CD4-positive, alpha-beta T cell treated with Interleukin-21 for 1 hour (primary cell): ENCODE data around the gene EMC6.
A peak's percentile ranks its signal among the peaks of the same experiment; 100 is the strongest.

Experiments
- DNase-seq: peaks from one replicate; pipeline ENCODE4 v3.0.0-alpha.2; 2020

The EMC6 gene

DNA sequence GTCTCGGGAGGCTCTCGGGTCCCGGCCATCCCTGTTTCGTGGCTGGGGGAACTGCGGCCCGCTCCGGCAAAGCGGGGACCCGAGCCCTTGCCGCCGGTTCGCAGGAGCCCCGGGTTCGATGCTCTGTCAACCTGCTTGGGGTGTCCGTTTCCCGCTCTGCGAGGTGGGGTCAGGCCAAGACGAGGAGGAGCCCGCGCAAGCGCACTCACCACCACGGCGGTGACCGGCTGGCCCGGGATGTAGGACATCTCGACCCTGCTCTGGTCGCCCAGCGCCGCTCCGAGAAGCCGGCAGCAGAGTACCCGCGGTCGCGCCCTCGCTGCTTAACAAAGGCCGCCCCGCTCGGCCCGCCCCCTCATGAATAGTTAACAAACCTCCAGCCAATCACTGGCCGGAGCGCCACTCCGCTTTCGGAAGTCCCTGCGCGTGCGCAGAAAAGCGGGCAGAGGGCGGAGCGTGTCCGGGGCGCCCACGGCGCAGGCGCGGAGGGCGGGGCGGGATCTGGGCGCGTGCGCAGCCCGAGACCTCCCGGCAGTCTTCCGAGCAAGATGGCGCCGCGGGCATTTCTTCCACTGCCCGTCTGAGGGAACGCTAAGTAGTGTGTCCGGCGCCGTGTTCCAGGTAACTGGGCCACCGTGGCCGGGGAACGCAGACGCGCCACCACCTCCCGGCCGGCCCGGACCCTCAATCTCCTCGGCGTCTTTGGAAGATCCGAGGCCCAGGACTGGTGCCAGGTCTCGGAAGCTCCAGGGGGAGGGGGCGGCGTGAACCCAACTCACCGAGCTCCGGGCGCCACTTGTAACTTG, at the start of gene EMC6, which contains the start of gene TAX1BP3:
Gene EMC6, plus strand, starts transcription at position 534 of the 806 bp plus-strand sequence. CDS start 335 bp downstream, outside the sequence.
Gene TAX1BP3, minus strand, starts transcription at position 300 of the 806 bp plus-strand sequence. Its CDS starts 52 bp downstream, at position 248.
- DNase-seq, result peak; percentile 98

DNA sequence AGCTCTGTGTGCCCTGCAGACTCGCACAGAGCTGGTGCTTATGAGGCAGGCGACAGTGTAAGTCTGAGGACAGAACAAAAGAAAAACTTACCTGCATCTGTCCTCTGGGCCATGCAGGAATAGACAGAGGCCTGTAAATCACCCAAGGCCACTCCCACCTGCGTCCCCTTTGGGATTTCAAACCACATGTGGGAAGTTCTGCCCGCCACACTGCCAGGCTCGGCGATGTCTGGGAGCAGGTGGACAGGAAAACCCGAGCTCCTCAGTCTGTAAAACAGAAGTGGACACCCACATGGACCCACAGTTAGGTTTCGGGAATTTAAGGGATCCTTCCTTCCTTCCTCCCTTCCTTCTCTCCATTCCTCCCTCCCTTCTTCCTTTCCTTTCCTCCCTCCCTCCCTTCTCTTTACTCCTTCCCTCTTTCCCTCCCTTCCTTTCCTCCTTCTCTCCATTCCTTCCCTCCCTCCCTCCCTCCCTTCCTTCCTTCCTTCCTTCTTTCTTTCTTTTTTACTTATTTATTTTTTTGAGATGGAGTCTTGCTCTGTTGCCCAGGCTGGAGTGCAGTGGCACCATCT, 47.4 kb upstream of the EMC6 start:
- DNase-seq, result no peak

- no peak for DNase-seq
Observed at GRCh38 chr17:3622977-3623594, 45.5 kb upstream of the EMC6 start.

DNA sequence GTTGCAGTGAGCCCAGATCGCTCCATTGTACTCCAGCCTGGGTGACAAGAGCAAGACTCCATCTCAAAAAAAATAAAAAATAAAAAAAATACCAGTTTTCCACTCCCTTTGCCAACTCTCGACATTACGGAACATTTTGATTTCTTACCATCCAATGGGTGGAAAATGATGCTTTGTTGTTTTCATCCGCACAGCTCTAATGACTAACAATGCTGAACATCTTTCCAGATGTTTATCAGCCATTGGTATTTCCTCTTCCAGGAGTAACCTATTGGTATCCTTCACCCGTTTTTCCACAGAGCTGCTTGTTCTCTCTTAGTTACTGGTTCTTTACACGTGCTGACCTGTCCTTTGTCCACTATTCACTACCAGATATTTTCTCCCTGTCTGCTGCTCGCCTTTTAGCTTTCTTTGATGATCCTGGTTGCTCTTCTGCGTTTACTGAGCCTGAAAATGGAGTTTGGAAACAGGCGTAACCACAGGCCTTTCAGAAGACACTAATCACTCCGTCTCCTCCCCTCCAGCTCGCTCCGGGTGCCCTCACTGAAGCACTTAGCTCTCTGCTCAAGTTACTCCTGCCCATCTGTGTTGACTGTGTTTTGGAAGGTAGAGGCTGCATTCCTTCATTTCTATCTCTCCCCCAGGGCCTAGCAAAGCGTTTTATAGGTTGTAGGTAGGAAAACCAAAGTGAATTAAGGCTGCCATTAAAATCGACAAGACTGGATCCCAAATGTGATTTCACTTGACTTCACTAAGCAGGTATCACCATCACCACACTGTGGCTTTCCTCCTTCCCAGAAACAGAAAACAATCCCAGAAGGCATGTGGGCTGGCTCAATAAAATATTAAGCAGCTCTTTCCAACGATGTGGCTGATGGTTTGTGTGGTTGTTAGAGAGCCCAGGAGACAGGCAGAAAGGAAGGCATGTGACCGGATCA, 41.5 kb upstream of the EMC6 start:
- no peak for DNase-seq

- no peak for DNase-seq
Observed at GRCh38 chr17:3627769-3628167, 40.8 kb upstream of the EMC6 start.

DNA sequence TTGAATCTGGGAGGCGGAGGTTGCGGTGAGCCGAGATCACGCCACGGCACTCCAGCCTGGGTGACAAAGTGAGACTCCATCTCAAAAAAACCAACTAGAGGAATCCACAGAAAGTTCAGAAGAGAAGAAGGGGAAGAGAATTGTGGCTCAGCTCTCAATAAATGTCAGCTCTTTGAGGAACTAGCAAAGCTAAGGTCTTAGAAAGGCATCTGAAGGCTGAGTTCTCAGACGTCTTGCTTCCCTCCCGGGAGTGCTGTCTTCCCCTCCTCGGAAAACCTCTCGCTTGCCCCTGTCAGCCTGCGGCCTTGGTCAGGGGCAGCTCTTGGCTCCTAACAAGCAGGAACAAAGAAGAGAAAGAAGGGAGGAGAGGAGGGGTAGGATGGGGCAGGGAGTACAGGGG, 37.8 kb upstream of the EMC6 start:
- DNase-seq, result no peak

DNA sequence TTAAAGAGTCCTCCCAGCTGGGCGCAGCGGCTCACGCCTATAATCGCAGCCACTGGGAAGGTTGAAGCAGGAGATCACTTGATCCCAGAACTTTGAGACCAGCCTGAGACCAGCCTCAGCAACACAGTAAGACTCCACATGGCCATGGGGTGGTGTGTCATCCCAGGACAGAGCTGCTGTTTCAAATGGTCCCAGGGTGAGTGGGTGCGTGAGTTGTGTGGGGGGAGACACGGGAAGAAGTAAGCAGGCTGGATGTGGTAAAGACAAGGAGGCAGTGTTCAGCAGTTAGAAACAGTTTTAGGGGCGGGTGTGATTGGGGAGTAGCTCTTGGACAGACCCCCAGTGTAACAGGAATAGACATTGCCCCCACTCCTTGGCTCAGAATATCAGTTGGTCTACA, 36.3 kb upstream of the EMC6 start:
- no peak for DNase-seq

- no peak for DNase-seq
Observed at GRCh38 chr17:3635474-3636153, 33.0 kb upstream of the EMC6 start.

DNA sequence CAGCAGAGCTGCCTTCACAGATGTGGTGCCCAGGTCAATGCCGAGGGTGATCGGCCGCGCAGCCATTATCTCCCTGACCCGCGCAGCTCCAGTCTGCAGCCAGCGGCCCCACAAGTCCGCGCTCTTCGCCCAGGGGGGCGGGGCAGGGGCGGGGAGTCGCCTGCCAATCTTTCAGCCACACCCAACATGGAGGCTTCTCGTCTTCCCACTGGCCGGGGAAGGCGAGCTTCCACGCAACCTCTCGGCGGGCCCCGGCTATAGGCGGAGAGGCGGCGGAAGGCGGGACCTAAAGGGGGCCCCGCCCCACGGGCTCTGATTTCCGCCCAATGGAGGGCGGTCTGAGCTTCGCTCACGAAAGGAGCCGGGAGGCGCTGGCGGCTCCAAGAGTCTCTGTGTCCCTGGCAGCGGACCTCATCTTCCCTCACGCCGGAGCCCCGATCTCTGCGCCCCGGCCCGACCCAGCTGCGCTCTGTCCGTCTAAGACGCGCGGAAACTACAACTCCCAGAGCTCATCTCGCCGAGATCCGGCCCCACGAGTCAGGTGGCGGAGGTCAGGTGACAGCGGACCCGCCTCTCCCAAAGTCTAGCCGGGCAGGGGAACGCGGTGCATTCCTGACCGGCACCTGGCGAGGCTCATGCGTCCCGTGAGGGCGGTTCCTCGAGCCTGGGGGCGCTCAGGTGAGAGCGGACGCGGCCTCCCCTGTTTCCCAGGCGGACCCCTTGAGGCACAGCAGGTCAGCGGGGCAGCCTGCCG, 32.3 kb upstream of the EMC6 start, which contains the start of the genes CTNS and SHPK:
Gene CTNS, plus strand, starts transcription at position 607 of the 754 bp plus-strand sequence. CDS start 3,447 bp downstream, outside the sequence.
Gene SHPK, minus strand, starts transcription at position 97 of the 754 bp plus-strand sequence. Its CDS starts 31 bp downstream, at position 66.
- peak; percentile 95 for DNase-seq

DNA sequence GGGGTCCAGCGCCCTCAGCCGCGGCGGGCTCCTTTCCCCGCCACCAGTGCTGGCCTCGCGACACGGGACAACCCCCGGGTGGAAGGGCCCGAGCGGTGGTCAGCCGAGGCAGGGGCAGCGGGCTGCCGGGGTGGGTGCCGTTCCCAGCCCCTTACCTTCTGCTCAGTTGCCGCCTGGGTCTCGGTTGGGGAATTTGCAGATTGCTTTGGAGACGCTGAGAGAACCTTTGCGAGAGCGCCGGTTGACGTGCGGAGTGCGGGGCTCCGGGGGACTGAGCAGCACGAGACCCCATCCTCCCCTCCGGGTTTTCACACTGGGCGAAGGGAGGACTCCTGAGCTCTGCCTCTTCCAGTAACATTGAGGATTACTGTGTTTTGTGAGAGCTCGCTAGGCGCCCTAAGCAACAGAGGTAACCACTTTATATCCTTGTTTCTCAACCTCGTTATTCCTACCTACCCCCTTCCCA, 31.7 kb upstream of the EMC6 start:
- no peak for DNase-seq

DNA sequence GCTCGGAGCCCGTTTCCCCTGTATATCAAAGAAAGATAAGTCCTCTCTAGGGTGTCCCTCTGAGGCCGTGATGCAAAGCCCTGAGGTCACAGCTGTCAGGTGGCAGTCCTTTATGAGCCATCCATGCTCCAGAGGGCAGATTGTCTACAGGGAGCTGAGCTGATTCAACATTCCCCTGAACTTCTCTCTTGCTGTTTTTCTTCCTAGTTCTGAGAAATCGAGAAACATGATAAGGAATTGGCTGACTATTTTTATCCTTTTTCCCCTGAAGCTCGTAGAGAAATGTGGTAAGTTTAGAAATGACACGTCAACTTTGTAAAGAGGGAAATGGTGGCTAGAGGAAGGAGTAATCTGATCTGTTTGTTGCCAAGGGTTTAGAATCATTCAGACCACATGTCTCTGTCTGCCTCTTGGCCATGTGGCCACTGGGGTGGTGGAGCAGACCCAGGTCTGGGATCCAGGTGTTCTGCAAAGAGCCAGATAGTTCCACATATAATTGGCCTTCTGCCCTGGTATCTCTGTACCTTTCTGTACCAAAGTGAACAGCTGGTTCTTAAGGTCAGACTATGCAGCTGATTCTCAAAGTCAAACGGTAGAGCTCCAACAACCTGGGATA, 28.5 kb upstream of the EMC6 start:
- DNase-seq, result no peak

DNA sequence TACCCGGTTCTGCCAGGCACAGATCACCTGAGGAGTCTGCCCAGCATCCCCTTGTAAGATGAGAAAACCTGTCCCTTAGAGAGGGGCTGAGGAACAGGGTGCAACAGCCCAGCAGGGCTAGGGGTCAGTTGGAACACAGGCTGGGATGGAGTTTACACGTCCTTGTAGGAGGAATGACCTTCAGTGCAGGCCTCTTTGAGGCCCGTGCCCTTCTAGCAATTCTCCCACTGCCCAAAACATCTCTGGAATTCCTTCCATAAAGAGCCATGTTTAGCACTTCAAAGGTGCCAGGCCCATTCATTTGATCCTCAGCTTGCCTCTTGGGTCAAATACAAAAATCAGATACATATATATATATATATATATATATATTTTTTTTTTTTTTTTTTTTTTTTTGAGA, 27.6 kb upstream of the EMC6 start:
- DNase-seq, result no peak

DNA sequence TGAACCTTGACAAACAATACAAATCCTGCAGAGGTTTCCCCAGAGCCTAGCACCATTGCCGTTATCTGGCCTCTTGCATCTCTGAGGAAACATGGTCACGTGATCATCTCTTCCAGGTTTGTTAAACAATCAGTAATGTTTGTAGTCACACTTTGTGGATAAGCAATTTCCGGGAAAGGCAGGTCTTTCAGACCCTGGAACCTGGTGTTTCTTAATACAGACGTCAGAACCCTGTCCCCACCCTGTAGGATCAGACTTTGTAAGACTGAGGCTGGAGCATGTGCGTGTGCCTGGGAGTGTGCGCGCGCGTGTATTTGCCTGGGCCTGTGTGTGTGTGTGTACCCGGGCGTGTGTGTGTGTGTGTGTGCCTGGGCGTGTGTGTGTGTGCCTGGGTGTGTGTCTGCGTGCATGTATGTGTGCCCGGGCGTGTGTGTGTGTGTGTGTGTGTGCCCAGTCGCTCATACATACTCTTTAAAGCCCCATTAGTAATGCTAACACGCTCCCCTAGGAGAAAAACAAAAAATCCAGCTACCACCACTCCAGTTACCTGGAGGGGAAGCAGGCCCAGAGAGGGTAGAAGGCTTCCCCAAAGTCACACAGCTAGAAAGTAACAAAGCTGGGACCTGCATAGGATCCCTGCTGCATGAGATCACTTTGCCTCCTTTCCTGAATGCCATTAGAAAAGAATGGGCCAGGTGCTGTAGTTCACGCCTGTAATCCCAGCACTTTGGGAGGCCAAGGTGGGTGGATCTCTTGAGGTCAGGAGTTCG, 26.7 kb upstream of the EMC6 start:
- DNase-seq, result no peak

GRCh38 chr17:3643889-3644349, 24.7 kb upstream of the EMC6 start:
- no peak for DNase-seq

DNA sequence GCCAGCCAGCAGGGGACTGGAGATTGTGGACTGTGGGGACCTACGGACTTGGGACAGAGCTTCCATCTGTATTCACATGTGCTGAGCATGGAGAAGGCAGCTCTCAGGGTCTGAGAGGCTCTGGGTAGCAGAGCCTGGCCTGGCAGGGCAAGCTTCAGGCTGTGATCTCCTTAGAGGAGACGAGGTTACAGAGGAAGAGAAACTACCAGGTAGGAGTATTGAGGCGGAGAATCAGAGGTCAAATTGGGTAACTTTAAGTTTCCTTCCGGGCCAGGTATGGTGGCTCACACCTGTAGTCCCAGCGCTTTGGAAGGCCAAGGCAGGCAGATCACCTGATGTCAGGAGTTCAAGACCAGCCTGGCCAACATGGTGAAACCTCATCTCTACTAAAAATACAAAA, 23.3 kb upstream of the EMC6 start:
- DNase-seq, result no peak

DNA sequence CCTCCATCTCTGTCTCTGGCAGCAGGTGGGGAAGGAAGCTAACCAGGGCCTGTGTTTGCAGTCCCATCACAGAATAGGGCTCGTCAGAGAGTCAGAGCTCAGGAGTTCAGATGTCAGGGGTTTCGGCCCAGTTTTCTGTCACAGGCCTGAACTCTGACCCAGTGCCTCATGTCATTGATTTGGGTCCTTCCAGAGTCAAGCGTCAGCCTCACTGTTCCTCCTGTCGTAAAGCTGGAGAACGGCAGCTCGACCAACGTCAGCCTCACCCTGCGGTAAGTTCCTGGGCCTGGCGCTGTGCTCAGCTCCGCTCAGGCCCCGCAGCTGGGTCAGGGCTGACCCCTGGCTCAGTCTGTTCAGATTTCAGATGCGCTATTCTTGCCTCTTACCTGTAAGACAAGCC, 21.4 kb upstream of the EMC6 start:
- no peak for DNase-seq

GRCh38 chr17:3647769-3648555, 20.6 kb upstream of the EMC6 start:
- DNase-seq, result peak; percentile 29

DNA sequence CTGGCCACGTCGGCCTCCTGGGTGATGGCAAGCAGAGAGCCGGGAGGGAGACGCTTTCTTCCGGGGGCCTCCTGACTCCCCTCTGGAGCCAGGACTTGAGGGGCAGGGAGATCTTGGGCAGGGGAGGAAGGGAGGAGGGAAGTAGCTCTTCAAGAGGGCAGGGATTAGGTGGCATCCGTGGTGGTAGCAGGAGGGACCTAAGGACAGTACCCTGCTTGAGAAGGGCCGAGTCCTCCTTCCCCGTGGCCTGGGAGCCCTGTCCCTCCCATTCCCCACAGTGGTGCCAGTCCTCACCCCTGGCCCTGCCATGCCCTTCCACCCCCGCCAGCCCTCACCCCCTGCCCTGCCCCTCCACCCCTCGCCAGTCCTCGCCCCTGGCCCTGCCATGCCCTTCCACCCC, 12.8 kb upstream of the EMC6 start:
- DNase-seq, result no peak

DNA sequence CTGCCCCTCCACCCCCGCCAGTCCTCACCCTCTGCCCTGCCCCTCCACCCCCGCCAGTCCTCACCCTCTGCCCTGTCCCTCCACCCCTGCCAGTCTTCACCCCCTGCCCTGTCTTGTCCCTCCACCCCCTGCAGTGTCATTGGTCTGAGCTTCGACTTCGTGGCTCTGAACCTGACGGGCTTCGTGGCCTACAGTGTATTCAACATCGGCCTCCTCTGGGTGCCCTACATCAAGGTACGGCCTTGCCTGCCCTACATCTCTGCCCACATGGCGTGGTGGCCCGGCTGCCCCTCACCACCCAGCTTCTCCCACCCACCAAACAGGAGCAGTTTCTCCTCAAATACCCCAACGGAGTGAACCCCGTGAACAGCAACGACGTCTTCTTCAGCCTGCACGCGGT, 12.3 kb upstream of the EMC6 start:
- no peak for DNase-seq
